Upper lobe of right lung (tissue), 1 donor: Measurements from ENCODE around the gene GRID1. TPM values are rescaled to one million over a fixed set of nuclear protein-coding genes. Genes with fewer than 3 reads are reported as not detected.
A peak's percentile ranks its signal among the peaks of the same experiment; 100 is the strongest.

Experiments
- ATAC-seq: fragments of 200-7000 bp; cut with Tn5 transposase; one replicate; pipeline ENCODE4 v1.9.1; 2020; ENCODE audit warnings: mild to moderate bottlenecking, moderate library complexity
- DNase-seq: peaks from one replicate; pipeline ENCODE4 v3.0.0-alpha.2; 2020
- H3K27ac ChIP-seq: fragments of 200-600 bp; one replicate; pipeline ENCODE4 v1.8.0; 2022
- H3K27me3 ChIP-seq: fragments of 200-600 bp; one replicate; pipeline ENCODE4 v1.8.0; 2022; ENCODE audit warnings: mild to moderate bottlenecking
- H3K36me3 ChIP-seq: fragments of 200-600 bp; one replicate; pipeline ENCODE4 v1.8.0; 2022
- H3K4me1 ChIP-seq: fragments of 200-600 bp; one replicate; pipeline ENCODE4 v1.8.0; 2022
- H3K4me3 ChIP-seq: fragments of 200-600 bp; one replicate; pipeline ENCODE4 v1.8.0; 2022; ENCODE audit warnings: mild to moderate bottlenecking
- H3K9me3 ChIP-seq: fragments of 200-600 bp; one replicate; pipeline ENCODE4 v1.8.0; 2022
- intact Hi-C: fragments of 100-400 bp; cut with DNase I; formaldehyde crosslinking; loops from one replicate; pipeline ENCODE4 v1.11.0; 2022
- total RNA-seq: library from RNA; stranded (reverse); fragmentation: NEBNext Ultra II Directional; extraction: Animal tissue kit (Norgen Biotek cat#: 25700); gene quantifications from one replicate; pipeline ENCODE4 v1.2.1, GENCODE V29; 2021
- TF ChIP-seq, protein P1 (sequence below): fragments of 200-600 bp; IDR thresholded peaks from one replicate; pipeline ENCODE4 v1.8.0; 2022; ENCODE audit warnings: antibody characterized with exemption
- donor health status: DM: no; HTN: yes; CAD: no; lungs with severe emphysema.

Gene GRID1
- total RNA-seq, 1 donor from 2014 or later: 3.0 TPM

DNA sequence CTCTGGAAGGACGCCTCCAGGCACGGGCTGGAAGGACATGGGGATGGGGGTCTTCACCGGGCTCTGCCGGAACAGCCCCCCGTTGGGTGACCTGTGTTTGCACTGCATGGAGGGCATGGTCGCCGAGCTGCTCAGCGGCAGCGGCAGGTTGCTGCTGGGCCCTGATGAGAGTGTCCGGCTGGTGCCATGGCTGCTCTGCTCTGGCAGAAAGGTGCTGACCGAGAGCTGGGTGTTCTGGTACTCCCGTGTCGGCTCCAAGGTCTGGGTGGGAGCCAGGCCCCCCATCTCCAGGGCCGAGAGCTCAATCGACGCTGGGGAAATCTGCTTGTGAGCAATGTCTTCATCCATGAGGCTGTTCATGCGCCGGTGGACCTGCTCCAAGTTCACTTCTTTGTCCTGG, 764.3 kb downstream of the GRID1 start:
- intact Hi-C loops: no loop called here
- DNase-seq: no peak

DNA sequence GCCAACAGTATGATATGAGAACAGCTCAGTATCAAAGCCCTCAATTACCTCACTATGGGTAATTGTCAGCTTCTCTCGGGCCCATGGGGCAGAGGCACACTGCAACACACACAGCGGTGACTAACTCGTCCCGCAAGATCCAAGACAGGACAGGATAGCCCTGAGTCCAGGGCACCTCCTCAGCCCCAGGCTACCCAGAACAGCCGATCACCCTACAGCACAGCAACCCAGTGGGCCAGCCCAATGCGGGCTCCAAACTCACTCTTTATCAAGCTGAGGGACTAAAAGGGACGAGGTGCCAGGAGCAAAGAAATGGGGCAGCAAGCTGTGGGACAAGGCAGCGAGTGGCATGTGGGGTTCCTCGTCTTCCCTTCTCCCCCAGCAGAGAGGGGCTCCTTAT, 765.1 kb downstream of the GRID1 start:
- DNase-seq (no peak), ATAC-seq (no peak)
- Histone ChIP-seq H3K4me3 (no peak overlapping the region), H3K27ac (no peak overlapping the region), H3K27me3 (no peaks in the 10 kb centered on the region), H3K9me3 (no peaks in the 10 kb centered on the region), H3K4me1 (no peaks in the 10 kb centered on the region), H3K36me3 (no peaks in the 10 kb centered on the region)
- TF ChIP-seq, protein P1, sequence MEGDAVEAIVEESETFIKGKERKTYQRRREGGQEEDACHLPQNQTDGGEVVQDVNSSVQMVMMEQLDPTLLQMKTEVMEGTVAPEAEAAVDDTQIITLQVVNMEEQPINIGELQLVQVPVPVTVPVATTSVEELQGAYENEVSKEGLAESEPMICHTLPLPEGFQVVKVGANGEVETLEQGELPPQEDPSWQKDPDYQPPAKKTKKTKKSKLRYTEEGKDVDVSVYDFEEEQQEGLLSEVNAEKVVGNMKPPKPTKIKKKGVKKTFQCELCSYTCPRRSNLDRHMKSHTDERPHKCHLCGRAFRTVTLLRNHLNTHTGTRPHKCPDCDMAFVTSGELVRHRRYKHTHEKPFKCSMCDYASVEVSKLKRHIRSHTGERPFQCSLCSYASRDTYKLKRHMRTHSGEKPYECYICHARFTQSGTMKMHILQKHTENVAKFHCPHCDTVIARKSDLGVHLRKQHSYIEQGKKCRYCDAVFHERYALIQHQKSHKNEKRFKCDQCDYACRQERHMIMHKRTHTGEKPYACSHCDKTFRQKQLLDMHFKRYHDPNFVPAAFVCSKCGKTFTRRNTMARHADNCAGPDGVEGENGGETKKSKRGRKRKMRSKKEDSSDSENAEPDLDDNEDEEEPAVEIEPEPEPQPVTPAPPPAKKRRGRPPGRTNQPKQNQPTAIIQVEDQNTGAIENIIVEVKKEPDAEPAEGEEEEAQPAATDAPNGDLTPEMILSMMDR: no peak
- intact Hi-C loops: no loop called here

More for the DNA sequence above, 764.3 kb downstream of the GRID1 start:
- Histone ChIP-seq H3K4me1 (no peaks in the 10 kb centered on the region), H3K4me3 (no peak overlapping the region), H3K9me3 (no peaks in the 10 kb centered on the region), H3K27me3 (no peaks in the 10 kb centered on the region), H3K36me3 (no peaks in the 10 kb centered on the region), H3K27ac (no peak overlapping the region)
- TF ChIP-seq, protein P1: no peak
- ATAC-seq: peak; percentile 25

- DNase-seq (no peak), ATAC-seq (no peak)
- TF ChIP-seq, protein P1: no peak
- Histone ChIP-seq H3K9me3 (no peaks in the 10 kb centered on the region), H3K27ac (no peak overlapping the region), H3K4me1 (no peaks in the 10 kb centered on the region), H3K36me3 (no peaks in the 10 kb centered on the region), H3K27me3 (no peaks in the 10 kb centered on the region), H3K4me3 (no peak overlapping the region)
- intact Hi-C loops: no loop called here
These were observed 765.9 kb downstream of the GRID1 start for GRCh38 chr10:85600744-85601081.

- Histone ChIP-seq H3K9me3 (no peaks in the 10 kb centered on the region), H3K27me3 (no peaks in the 10 kb centered on the region), H3K4me1 (no peaks in the 10 kb centered on the region), H3K36me3 (no peaks in the 10 kb centered on the region), H3K4me3 (no peak overlapping the region), H3K27ac (no peak overlapping the region)
- TF ChIP-seq, protein P1: no peak
- no peak for DNase-seq
- ATAC-seq: no peak
- intact Hi-C loops: no loop called here
These were observed 766.4 kb downstream of the GRID1 start for GRCh38 chr10:85600026-85600743.

DNA sequence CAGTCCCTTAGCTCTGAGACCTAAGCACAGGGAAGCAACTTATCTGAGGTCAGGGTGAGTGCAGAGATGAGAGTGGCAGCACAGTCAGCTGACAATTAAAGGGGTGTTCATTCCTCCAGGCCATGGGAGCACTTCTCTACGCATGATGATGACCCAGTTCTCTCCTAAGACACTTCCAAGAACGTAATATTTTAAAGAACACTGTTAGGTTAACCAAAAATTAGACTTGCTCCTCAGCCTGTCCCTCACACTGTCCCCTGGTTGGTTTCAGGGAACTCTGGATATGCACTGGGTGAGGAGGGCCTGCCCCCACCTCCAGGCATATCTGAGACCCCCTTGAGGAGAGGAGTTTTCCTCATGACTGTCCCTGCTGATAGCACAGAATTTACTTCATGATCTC, 767.5 kb downstream of the GRID1 start:
- DNase-seq (no peak), ATAC-seq (no peak)
- no peaks in the 10 kb centered on the region for H3K9me3 ChIP-seq
- no peaks in the 10 kb centered on the region for H3K4me1 ChIP-seq
- H3K4me3 ChIP-seq: no peak overlapping the region
- H3K27ac ChIP-seq: no peak overlapping the region
- intact Hi-C loops: no loop called here
- H3K36me3 ChIP-seq: no peaks in the 10 kb centered on the region
- no peaks in the 10 kb centered on the region for H3K27me3 ChIP-seq
- TF ChIP-seq, protein P1: no peak

GRCh38 chr10:85598646-85599045, 767.9 kb downstream of the GRID1 start:
- no peaks in the 10 kb centered on the region for H3K4me1 ChIP-seq
- ATAC-seq (no peak), DNase-seq (no peak)
- intact Hi-C loops: no loop called here
- no peaks in the 10 kb centered on the region for H3K27me3 ChIP-seq
- TF ChIP-seq, protein P1: no peak
- H3K27ac ChIP-seq: no peak overlapping the region
- H3K9me3 ChIP-seq: no peaks in the 10 kb centered on the region
- no peaks in the 10 kb centered on the region for H3K36me3 ChIP-seq
- no peak overlapping the region for H3K4me3 ChIP-seq
